Motor neuron (in vitro differentiated cells): ENCODE data around the gene CSPG4. TPM values are rescaled to one million over a fixed set of nuclear protein-coding genes. Genes with fewer than 3 reads are reported as not detected.
"Not testable (repeated sequence)": the region's sequence is repeated elsewhere in the genome, so short reads cannot be mapped to it uniquely, and the experiment has no call there.

ENCODE experiments used
- ATAC-seq, 8 experiments: fragments of 200-7000 bp; cut with Tn5 transposase; replicated peaks in 6 of 8; 2 replicates each; pipeline ENCODE4 v1.8.0; 2021; ENCODE audit warnings: mild to moderate bottlenecking in 8 of 8, moderate library complexity in 8 of 8
- H3K27ac ChIP-seq, 2 donors: fragments of 250-450 bp; sonication (Bioruptor Pico); 2 replicates each; pipeline ENCODE4 v1.9.0; 2021; ENCODE audit warnings: antibody characterized with exemption in 2 of 2, mild to moderate bottlenecking in 2 of 2, moderate library complexity in 1 of 2
- H3K4me1 ChIP-seq, 2 donors: fragments of 250-450 bp; sonication (Bioruptor Pico); replicated peaks in 1 of 2; 2 replicates each; pipeline ENCODE4 v1.6.1; 2021; ENCODE audit warnings: antibody characterized with exemption in 2 of 2, mild to moderate bottlenecking in 2 of 2, moderate library complexity in 1 of 2
- H3K4me3 ChIP-seq, 5 donors: fragments of 250-450 bp; sonication (Bioruptor Pico); 2 replicates each; pipeline ENCODE4 v1.9.0; 2021; ENCODE audit warnings: antibody characterized with exemption in 5 of 5, mild to moderate bottlenecking in 5 of 5, moderate library complexity in 4 of 5
- WGBS, 10 experiments: fragments of 450-650 bp; shearing (Covaris generic); methylation state at CpG; one replicate each; pipeline ENCODE4 v1.0.0; 2022; 5-methylcytosine and 5-hydroxymethylcytosine counted together
- in situ Hi-C, 9 experiments: fragments of 400-800 bp; cut with MboI; loops; one replicate each; pipeline ENCODE4 v1.15.0; 2021; ENCODE audit warnings: low sequenced_read_pairs in 9 of 9, low pct_unique_long_range_greater_than_20kb in 2 of 9; ENCODE audit not compliant: unreplicated experiment in 9 of 9
- total RNA-seq, 8 experiments: library from RNA; unstranded; fragments of 300-600 nt; gene quantifications; 2 replicates each; pipeline versions ENCODE4 v1.2.3 to v1.2.4, GENCODE V29; 2022

Gene CSPG4
- total RNA-seq, 8 experiments from 2014 or later: 0.05 to 5.5 (median 1.1) TPM

GRCh38 chr15:75750261-75751050 is 37.8 kb upstream of the CSPG4 start:
- ATAC-seq: no peak
- Histone ChIP-seq H3K27ac (no peak overlapping the region), H3K4me3 (no peak overlapping the region), H3K4me1 (no peaks in the 10 kb centered on the region)
- WGBS, 10 experiments: 40 to 100% (median 70%) methylated on average over 1 to 2 of the region's 10 CpGs; no CpG with 5 or more reads in 5 of the 10 experiments
- in situ Hi-C loops: no loop called here

GRCh38 chr15:75749820-75750219 is 37.2 kb upstream of the CSPG4 start:
- 17 to 100% (median 83%) methylated on average over 1 to 3 of the region's 4 CpGs; no CpG with 5 or more reads in 5 of the 10 experiments for WGBS, 10 experiments
- in situ Hi-C loops: no loop called here

DNA sequence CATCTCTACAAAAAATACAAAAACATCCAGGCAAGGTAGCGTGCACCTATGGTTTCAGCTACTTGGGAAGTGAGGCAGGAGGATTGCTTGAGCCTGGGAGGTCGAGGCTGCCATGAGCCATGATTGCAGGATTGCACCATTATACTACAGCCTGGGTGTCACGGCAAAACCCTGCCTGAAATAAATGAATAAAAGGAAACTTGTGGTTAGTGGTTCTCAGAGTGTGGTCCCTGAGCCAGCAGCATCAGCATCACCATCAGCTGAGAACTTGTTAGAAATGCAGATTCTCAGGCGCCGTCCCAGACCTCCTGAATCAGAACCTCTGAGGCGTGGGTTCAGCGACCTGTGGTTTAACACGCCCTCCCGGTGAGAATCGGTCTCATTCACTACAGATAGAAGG is 36.2 kb upstream of the CSPG4 start:
- H3K27ac ChIP-seq, in situ Hi-C loops, H3K4me1 ChIP-seq, H3K4me3 ChIP-seq, ATAC-seq: not testable (repeated sequence)
- WGBS, 10 experiments: 17 to 100% (median 46%) methylated on average over 1 to 2 of the region's 10 CpGs; no CpG with 5 or more reads in 5 of the 10 experiments

More at GRCh38 chr15:75749820-75750219, 37.2 kb upstream of the CSPG4 start:
- no peak for ATAC-seq
- no peak overlapping the region for H3K27ac ChIP-seq
- no peaks in the 10 kb centered on the region for H3K4me1 ChIP-seq
- H3K4me3 ChIP-seq: no peak overlapping the region

GRCh38 chr15:75747121-75747520 is 34.5 kb upstream of the CSPG4 start:
- H3K4me3 ChIP-seq, ATAC-seq, H3K4me1 ChIP-seq, in situ Hi-C loops, H3K27ac ChIP-seq: not testable (repeated sequence)
- WGBS, 10 experiments: 58 to 100% (median 89%) methylated on average over 2 to 5 of the region's 5 CpGs; no CpG with 5 or more reads in 1 of the 10 experiments

GRCh38 chr15:75745305-75745704 is 32.7 kb upstream of the CSPG4 start:
- in situ Hi-C loops: no loop called here
- H3K4me3 ChIP-seq: no peak overlapping the region
- H3K27ac ChIP-seq: no peak overlapping the region
- 0 to 75% (median 30%) methylated on average over 1 of the region's 1 CpG; no CpG with 5 or more reads in 6 of the 10 experiments for WGBS, 10 experiments
- no peaks in the 10 kb centered on the region for H3K4me1 ChIP-seq
- no peak for ATAC-seq

DNA sequence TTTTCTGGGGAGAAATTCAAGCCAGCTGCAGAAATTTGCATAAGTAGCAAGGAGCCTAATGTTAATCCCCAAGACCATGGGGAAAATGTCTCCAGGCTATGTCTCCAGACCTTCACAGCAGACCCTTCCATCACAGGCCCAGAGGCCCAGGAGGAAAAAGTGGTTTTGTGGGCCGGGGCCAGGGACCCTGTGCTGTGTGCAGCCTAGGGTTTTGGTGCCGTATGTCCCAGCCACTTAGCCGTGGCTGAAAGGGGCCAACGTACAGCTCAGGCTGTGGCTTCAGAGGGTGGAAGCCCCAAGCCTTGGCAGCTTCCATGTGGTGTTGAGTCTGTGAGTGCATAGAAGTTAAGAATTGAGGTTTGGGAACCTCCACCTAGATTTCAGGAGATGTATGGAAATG is 29.7 kb upstream of the CSPG4 start:
- H3K4me1 ChIP-seq, H3K4me3 ChIP-seq, in situ Hi-C loops, ATAC-seq, H3K27ac ChIP-seq: not testable (repeated sequence)
- 60 to 100% (median 94%) methylated on average over 1 to 3 of the region's 4 CpGs; no CpG with 5 or more reads in 7 of the 10 experiments for WGBS, 10 experiments

DNA sequence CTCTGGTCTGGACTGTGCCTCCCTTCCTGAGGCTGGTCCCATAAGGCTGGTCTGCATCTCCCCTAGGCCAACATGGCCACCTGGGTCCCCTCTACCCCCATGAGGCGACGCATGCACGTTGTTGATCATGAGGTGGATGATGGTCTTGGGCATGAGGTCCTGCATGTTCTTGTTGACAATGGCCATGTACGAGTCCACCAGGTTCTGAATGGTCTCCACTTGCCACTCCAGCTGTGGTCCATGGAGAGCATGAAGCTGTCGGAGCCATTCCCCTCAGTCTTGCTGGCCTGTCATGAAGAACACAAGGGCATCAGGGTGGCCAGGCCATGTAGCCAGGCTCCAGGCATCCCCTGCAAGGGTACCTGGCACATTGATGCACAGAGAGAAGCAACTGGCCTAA is 27.1 kb upstream of the CSPG4 start:
- ATAC-seq: no peak
- WGBS, 10 experiments: 80 to 93% methylated on average over 1 to 3 of the region's 5 CpGs; no CpG with 5 or more reads in 8 of the 10 experiments
- Histone ChIP-seq H3K27ac (no peak overlapping the region), H3K4me1 (peaks cover 13 to 27% of the 10 kb centered on the region in 2 donors), H3K4me3 (no peak overlapping the region)
- in situ Hi-C loops: no loop called here

GRCh38 chr15:75738647-75739325 is 26.1 kb upstream of the CSPG4 start:
- peak; percentile 93 to 97 (median 95) for ATAC-seq
- Histone ChIP-seq H3K27ac (peak overlapping the region in 1 of 2 donors; percentile 61), H3K4me1 (peaks cover 21 to 37% of the 10 kb centered on the region in 2 donors), H3K4me3 (peak overlapping the region; percentile 47 to 73 (median 58))
- WGBS, 10 experiments: 9 to 81% (median 30%) methylated on average over 3 to 9 of the region's 54 CpGs; no CpG with 5 or more reads in 6 of the 10 experiments
- in situ Hi-C loops: no loop called here

DNA sequence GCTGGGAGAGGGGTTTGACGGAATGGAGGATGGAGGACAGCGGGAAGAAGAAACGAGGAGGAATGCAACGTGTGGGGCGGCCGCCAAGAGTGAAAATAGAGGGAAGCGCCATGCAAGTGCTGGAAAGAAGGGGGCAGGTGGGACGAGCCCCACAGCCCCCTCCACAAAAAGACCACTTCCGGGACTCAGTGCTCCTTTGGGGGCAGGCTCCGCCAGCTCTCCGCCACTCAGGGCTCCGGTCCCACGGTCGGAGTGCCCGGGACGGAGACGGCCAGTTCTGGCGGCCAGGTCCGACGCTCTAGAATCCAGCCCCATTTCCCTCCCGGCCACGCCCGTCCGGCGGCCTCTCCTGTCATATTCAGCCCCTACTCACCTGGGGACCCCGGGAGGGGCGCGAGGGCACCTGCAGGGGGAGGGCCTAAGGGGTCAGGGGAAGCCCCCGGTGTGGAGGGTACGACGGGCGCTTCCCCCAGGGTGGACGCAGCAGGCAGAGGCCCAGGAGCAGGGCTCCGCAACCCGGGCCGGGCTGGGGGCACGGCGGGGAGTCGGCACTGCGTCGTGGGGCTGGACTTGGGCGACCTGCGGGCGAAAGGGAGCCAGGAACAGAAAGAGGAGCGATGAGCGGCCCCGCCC is 25.5 kb upstream of the CSPG4 start:
- peak; percentile 12 to 31 (median 22) for ATAC-seq
- peak overlapping the region; percentile 47 to 73 (median 58) for H3K4me3 ChIP-seq
- WGBS, 10 experiments: 0 to 40% (median 6%) methylated on average over 3 to 16 of the region's 47 CpGs; no CpG with 5 or more reads in 6 of the 10 experiments
- H3K4me1 ChIP-seq: peaks cover 28 to 42% of the 10 kb centered on the region in 2 donors
- in situ Hi-C loops: no loop called here
- peak overlapping the region in 1 of 2 donors; percentile 20 for H3K27ac ChIP-seq

- in situ Hi-C loops, H3K27ac ChIP-seq, ATAC-seq: not testable (repeated sequence)
- WGBS, 10 experiments: 33 to 100% (median 61%) methylated on average over 1 to 5 of the region's 14 CpGs; no CpG with 5 or more reads in 5 of the 10 experiments
- Histone ChIP-seq H3K4me3 (peak overlapping the region; percentile 47 to 73 (median 58)), H3K4me1 (peaks cover 34 to 45% of the 10 kb centered on the region in 2 donors)
Observed at GRCh38 chr15:75737116-75738013, 24.7 kb upstream of the CSPG4 start.

- H3K27ac ChIP-seq: no peak overlapping the region
- in situ Hi-C loops: no loop called here
- H3K4me3 ChIP-seq: no peak overlapping the region
- 60 to 100% (median 90%) methylated on average over 2 of the region's 8 CpGs; no CpG with 5 or more reads in 7 of the 10 experiments for WGBS, 10 experiments
- no peak for ATAC-seq
- peaks cover 45 to 56% of the 10 kb centered on the region in 2 donors for H3K4me1 ChIP-seq
Observed at GRCh38 chr15:75736256-75736655, 23.6 kb upstream of the CSPG4 start.
